ENCODE measurements around the gene MT1H. TPM values are rescaled to one million over a fixed set of nuclear protein-coding genes. Genes with fewer than 3 reads are reported as not detected.

The MT1H gene
- polyA plus RNA-seq, 1 donor (not counting 4 experiments of a cell fraction or from before 2014, with no cell fraction given), result 0.79 TPM

DNA sequence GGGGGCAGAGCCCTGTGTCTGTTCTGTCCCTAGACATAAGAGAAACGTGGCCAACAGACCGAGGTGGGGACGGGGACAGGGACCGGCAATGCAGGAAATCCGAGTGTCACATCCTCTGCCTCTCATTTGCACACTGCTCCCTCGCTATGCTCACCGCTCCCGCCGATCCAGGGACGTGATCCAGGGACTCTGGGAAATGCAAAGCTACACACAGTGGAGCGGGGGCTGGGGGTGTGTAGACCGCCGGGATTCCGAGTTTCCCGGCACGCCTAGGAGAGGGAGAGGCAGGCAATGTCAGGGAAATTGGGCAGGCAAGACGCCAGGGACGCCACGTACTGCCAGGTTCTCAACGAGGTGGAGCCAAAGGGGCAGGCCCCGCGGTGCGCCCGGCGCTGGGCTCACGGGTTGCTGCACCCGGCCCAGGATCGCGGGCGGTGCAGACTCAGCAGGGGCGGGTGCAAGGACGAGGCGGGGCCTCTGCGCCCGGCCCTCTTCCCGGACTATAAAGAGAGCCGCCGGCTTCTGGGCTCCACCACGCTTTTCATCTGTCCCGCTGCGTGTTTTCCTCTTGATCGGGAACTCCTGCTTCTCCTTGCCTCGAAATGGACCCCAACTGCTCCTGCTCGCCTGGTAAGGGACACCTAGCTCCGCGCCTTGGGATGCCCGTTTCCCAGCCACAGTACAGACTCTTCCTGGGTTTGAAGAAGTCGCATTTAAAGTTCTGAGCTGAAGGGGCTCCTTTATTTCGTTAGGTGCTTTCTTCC, 12.5 kb downstream of the MT1H start, which contains the start of gene MT1X:
Gene MT1X, plus strand, starts transcription at position 532 of the 764 bp plus-strand sequence. Its CDS starts 71 bp downstream, at position 603.
- H3K4me1 ChIP-seq (ENCODE audit: control insufficient read depth, extremely low read depth, insufficient read depth, low read length), result peaks cover 33% of the 10 kb centered on the region
- no peak for TF ChIP-seq EZH2 (IDR thresholded peaks at IDR 0.05; ENCODE audit: low read length)
- TF ChIP-seq, protein P1, sequence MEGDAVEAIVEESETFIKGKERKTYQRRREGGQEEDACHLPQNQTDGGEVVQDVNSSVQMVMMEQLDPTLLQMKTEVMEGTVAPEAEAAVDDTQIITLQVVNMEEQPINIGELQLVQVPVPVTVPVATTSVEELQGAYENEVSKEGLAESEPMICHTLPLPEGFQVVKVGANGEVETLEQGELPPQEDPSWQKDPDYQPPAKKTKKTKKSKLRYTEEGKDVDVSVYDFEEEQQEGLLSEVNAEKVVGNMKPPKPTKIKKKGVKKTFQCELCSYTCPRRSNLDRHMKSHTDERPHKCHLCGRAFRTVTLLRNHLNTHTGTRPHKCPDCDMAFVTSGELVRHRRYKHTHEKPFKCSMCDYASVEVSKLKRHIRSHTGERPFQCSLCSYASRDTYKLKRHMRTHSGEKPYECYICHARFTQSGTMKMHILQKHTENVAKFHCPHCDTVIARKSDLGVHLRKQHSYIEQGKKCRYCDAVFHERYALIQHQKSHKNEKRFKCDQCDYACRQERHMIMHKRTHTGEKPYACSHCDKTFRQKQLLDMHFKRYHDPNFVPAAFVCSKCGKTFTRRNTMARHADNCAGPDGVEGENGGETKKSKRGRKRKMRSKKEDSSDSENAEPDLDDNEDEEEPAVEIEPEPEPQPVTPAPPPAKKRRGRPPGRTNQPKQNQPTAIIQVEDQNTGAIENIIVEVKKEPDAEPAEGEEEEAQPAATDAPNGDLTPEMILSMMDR (optimal IDR thresholded peaks at IDR 0.05 in 1 of 3, IDR thresholded peaks at IDR 0.05 in 1 of 3, conservative IDR thresholded peaks at IDR 0.05 in 1 of 3; ENCODE audit: extremely low read depth in 1 of 3, insufficient read depth in 2 of 3, low read length in 3 of 3), result no peak
- H3K9me3 ChIP-seq (ENCODE audit: control insufficient read depth, low read depth, low read length), result peaks cover 1% of the 10 kb centered on the region
- no peaks in the 10 kb centered on the region for H3K9me1 ChIP-seq (ENCODE audit: control insufficient read depth, extremely low read depth, insufficient read depth, low read length)
- peak within 1 kb of the TSS; percentile 84 for H3K9ac ChIP-seq (ENCODE audit: control insufficient read depth, extremely low read depth, insufficient read depth, low read length)
- H2AFZ ChIP-seq (ENCODE audit: control insufficient read depth, low read length), result peak within 1 kb of the TSS; percentile 93
- peak within 1 kb of the TSS; percentile 55 to 91 (median 80) for H3K4me3 ChIP-seq (ENCODE audit: control insufficient read depth in 2 of 3, extremely low read depth in 1 of 3, insufficient read depth in 2 of 3, low read depth in 1 of 3, low read length in 3 of 3)
- H4K20me1 ChIP-seq (ENCODE audit: control insufficient read depth, extremely low read depth, insufficient read depth, low read length), result no peaks in the 10 kb centered on the region
- H3K36me3 ChIP-seq (ENCODE audit: control insufficient read depth in 2 of 2, extremely low read depth in 1 of 2, insufficient read depth in 2 of 2, low read length in 2 of 2), result peaks cover 0 to 3% of the 10 kb centered on the region in 2 experiments
- no peaks in the 10 kb centered on the region for H3K27me3 ChIP-seq (ENCODE audit: control insufficient read depth, extremely low read depth, insufficient read depth, low read length)
- peak; percentile 41 for DNase-seq (ENCODE audit: low read depth, low spot score)
- peak within 1 kb of the TSS; percentile 75 for H3K27ac ChIP-seq (ENCODE audit: control insufficient read depth, insufficient read depth, low read length)
- dilution Hi-C loops (cut with MboI; ENCODE audit: extremely low pct_ligation_motif_present, low sequenced_read_pairs), result no loop called here
- peaks cover 4% of the 10 kb centered on the region for H3K79me2 ChIP-seq (ENCODE audit: control insufficient read depth, insufficient read depth, low read length)
- no peak for FAIRE-seq
- H3K4me2 ChIP-seq (ENCODE audit: control insufficient read depth, extremely low read depth, insufficient read depth, low read depth, low read length), result peak within 1 kb of the TSS; percentile 100

GRCh38 chr16:56682703-56683397, 13.2 kb downstream of the MT1H start:
- Histone ChIP-seq H3K9ac (ENCODE audit: control insufficient read depth, extremely low read depth, insufficient read depth, low read length) (peak overlapping the region; percentile 84), H4K20me1 (ENCODE audit: control insufficient read depth, extremely low read depth, insufficient read depth, low read length) (no peaks in the 10 kb centered on the region), H3K4me3 (ENCODE audit: control insufficient read depth in 2 of 3, extremely low read depth in 1 of 3, insufficient read depth in 2 of 3, low read depth in 1 of 3, low read length in 3 of 3) (peak overlapping the region; percentile 55 to 91 (median 80)), H3K9me1 (ENCODE audit: control insufficient read depth, extremely low read depth, insufficient read depth, low read length) (no peaks in the 10 kb centered on the region), H3K27me3 (ENCODE audit: control insufficient read depth, extremely low read depth, insufficient read depth, low read length) (no peaks in the 10 kb centered on the region), H3K4me1 (ENCODE audit: control insufficient read depth, extremely low read depth, insufficient read depth, low read length) (peaks cover 33% of the 10 kb centered on the region), H3K79me2 (ENCODE audit: control insufficient read depth, insufficient read depth, low read length) (peaks cover 4% of the 10 kb centered on the region), H3K27ac (ENCODE audit: control insufficient read depth, insufficient read depth, low read length) (peak overlapping the region; percentile 75), H3K36me3 (ENCODE audit: control insufficient read depth in 2 of 2, extremely low read depth in 1 of 2, insufficient read depth in 2 of 2, low read length in 2 of 2) (peaks cover 0 to 3% of the 10 kb centered on the region in 2 experiments), H3K4me2 (ENCODE audit: control insufficient read depth, extremely low read depth, insufficient read depth, low read depth, low read length) (peak overlapping the region; percentile 100), H3K9me3 (ENCODE audit: control insufficient read depth, low read depth, low read length) (peaks cover 1% of the 10 kb centered on the region), H2AFZ (ENCODE audit: control insufficient read depth, low read length) (peak overlapping the region; percentile 61)
- no peak for TF ChIP-seq EZH2 (IDR thresholded peaks at IDR 0.05; ENCODE audit: low read length)
- TF ChIP-seq, protein P1 (optimal IDR thresholded peaks at IDR 0.05 in 1 of 3, IDR thresholded peaks at IDR 0.05 in 1 of 3, conservative IDR thresholded peaks at IDR 0.05 in 1 of 3; ENCODE audit: extremely low read depth in 1 of 3, insufficient read depth in 2 of 3, low read length in 3 of 3), result no peak
- peak; percentile 36 for FAIRE-seq
- dilution Hi-C loops (cut with MboI; ENCODE audit: extremely low pct_ligation_motif_present, low sequenced_read_pairs), result no loop called here
- no peak for DNase-seq (ENCODE audit: low read depth, low spot score)
